Fibroblast of villous mesenchyme (primary cell): ENCODE results near the gene RB1. TPM values are rescaled to one million over a fixed set of nuclear protein-coding genes. Genes with fewer than 3 reads are reported as not detected.
A peak's percentile ranks its signal among the peaks of the same experiment; 100 is the strongest.

Experiments
- DNase-seq: peaks from one replicate; pipeline ENCODE4 v3.0.0-alpha.2; 2010; ENCODE audit warnings: low read depth
- H3K4me3 ChIP-seq: 2 replicates; pipeline ENCODE4 v1.5.1; 2011; ENCODE audit warnings: low read depth, mild to moderate bottlenecking, low read length
- CTCF ChIP-seq: IDR thresholded peaks from 2 replicates; pipeline ENCODE4 v1.5.1; 2012; ENCODE audit warnings: low read depth, mild to moderate bottlenecking, low read length; ENCODE audit not compliant: insufficient read depth
- total RNA-seq: library from RNA; depleted of rRNA; stranded (reverse); fragments of >200 nt; gene quantifications from 2 replicates; pipeline ENCODE4 v1.2.3, GENCODE V29; 2012

RB1 gene
- total RNA-seq, 1 donor, result 50.5 TPM

GRCh38 chr13:48393698-48394085 lies 90.1 kb downstream of the RB1 start:
- H3K4me3 ChIP-seq, result no peak overlapping the region
- TF ChIP-seq CTCF, result no peak
- DNase-seq, result peak; percentile 76

- no peak overlapping the region for H3K4me3 ChIP-seq
- TF ChIP-seq CTCF, result no peak
Observed at GRCh38 chr13:48397744-48398143, 94.2 kb downstream of the RB1 start.

GRCh38 chr13:48398450-48399095 lies 95.0 kb downstream of the RB1 start:
- no peak for DNase-seq
- H3K4me3 ChIP-seq, result no peak overlapping the region
- no peak for TF ChIP-seq CTCF

More at GRCh38 chr13:48397744-48398143, 94.2 kb downstream of the RB1 start:
- peak; percentile 57 for DNase-seq

- DNase-seq, result peak; percentile 39
- H3K4me3 ChIP-seq, result no peak overlapping the region
- no peak for TF ChIP-seq CTCF
Observed at GRCh38 chr13:48400090-48400694, 96.6 kb downstream of the RB1 start.

GRCh38 chr13:48400850-48401291 lies 97.3 kb downstream of the RB1 start:
- no peak for TF ChIP-seq CTCF
- DNase-seq, result peak; percentile 68

GRCh38 chr13:48401480-48401879 lies 97.9 kb downstream of the RB1 start:
- no peak for TF ChIP-seq CTCF
- H3K4me3 ChIP-seq, result no peak overlapping the region
- peak; percentile 37 for DNase-seq

More at GRCh38 chr13:48400850-48401291, 97.3 kb downstream of the RB1 start:
- H3K4me3 ChIP-seq, result no peak overlapping the region
